Neural cell (in vitro differentiated cells): ENCODE data around the gene SLC25A30. TPM values are rescaled to one million over a fixed set of nuclear protein-coding genes. Genes with fewer than 3 reads are reported as not detected.

ENCODE experiments used
- H2AFZ ChIP-seq: fragments of 200-600, 300-800 bp; sonication (generic), shearing (Covaris generic); 2 replicates; pipeline ENCODE4 v1.6.0; 2014; ENCODE audit warnings: low read depth, mild to moderate bottlenecking, antibody characterized with exemption, low read length, moderate library complexity
- H3F3A ChIP-seq: fragments of 200-600 bp; shearing (Covaris generic); 2 replicates; pipeline ENCODE4 v1.6.1; 2016; ENCODE audit warnings: mild to moderate bottlenecking, moderate library complexity, mixed read lengths, antibody characterized with exemption, low read length; ENCODE audit not compliant: insufficient read depth, poor library complexity, severe bottlenecking
- H3K27ac ChIP-seq: fragments of 200-600, 300-800 bp; sonication (generic), shearing (Covaris generic); 2 replicates; pipeline ENCODE4 v1.5.1; 2014; ENCODE audit warnings: mild to moderate bottlenecking, low read length, moderate library complexity
- H3K27me3 ChIP-seq: fragments of 300-800, 200-600 bp; sonication (generic), shearing (Covaris generic); 2 replicates; pipeline ENCODE4 v1.6.0; 2014; ENCODE audit warnings: mild to moderate bottlenecking, low read depth, low read length, moderate library complexity; ENCODE audit not compliant: insufficient read depth
- H3K36me3 ChIP-seq: fragments of 300-800, 200-600 bp; sonication (generic), shearing (Covaris generic); 2 replicates; pipeline ENCODE4 v1.5.1; 2014; ENCODE audit warnings: mild to moderate bottlenecking, antibody characterized with exemption, low read length, moderate library complexity; ENCODE audit not compliant: insufficient read depth
- H3K4me2 ChIP-seq: fragments of 300-800, 200-600 bp; sonication (generic), shearing (Covaris generic); 2 replicates; pipeline ENCODE4 v1.6.0; 2014; ENCODE audit warnings: mild to moderate bottlenecking, low read length
- H3K4me3 ChIP-seq: fragments of 300-800, 200-600 bp; sonication (generic), shearing (Covaris generic); 2 replicates; pipeline ENCODE4 v1.5.1; 2014; ENCODE audit warnings: mild to moderate bottlenecking, low read length, moderate library complexity
- H3K79me2 ChIP-seq: fragments of 200-600 bp; shearing (Covaris generic); replicated peaks from 2 replicates; pipeline ENCODE4 v1.6.0; 2014; ENCODE audit warnings: mild to moderate bottlenecking, low read length, moderate library complexity; ENCODE audit not compliant: insufficient read depth
- H3K9ac ChIP-seq: fragments of 300-800, 200-600 bp; sonication (generic), shearing (Covaris generic); 2 replicates; pipeline ENCODE4 v1.6.1; 2016; ENCODE audit warnings: mild to moderate bottlenecking, low read length, mixed read lengths
- H3K9me2 ChIP-seq: fragments of 200-600 bp; shearing (Covaris generic); 2 replicates; pipeline ENCODE4 v1.6.1; 2016; ENCODE audit warnings: mild to moderate bottlenecking, low read length, mixed read lengths; ENCODE audit not compliant: insufficient read depth
- H3K9me3 ChIP-seq: fragments of 200-600, 300-800 bp; sonication (generic), shearing (Covaris generic); 2 replicates; pipeline ENCODE4 v1.6.1; 2016; ENCODE audit warnings: mild to moderate bottlenecking, mixed run types, low read length, moderate library complexity, mixed read lengths
- H4K20me1 ChIP-seq: fragments of 200-600 bp; shearing (Covaris generic); 2 replicates; pipeline ENCODE4 v1.6.1; 2016; ENCODE audit warnings: mild to moderate bottlenecking, mixed run types; ENCODE audit not compliant: insufficient read depth
- CTCF ChIP-seq: fragments of 450-650 bp; IDR thresholded peaks from 2 replicates; pipeline ENCODE4 v1.5.1; 2014; ENCODE audit warnings: antibody characterized with exemption, mild to moderate bottlenecking, moderate library complexity; ENCODE audit not compliant: poor library complexity, severe bottlenecking
- EP300 ChIP-seq: fragments of 450-650 bp; conservative IDR thresholded peaks from 2 replicates; pipeline ENCODE4 v1.6.1; 2014; ENCODE audit warnings: antibody characterized with exemption, mild to moderate bottlenecking, moderate library complexity; ENCODE audit not compliant: poor library complexity, severe bottlenecking
- EZH2 ChIP-seq: fragments of 200-600, 300-800 bp; shearing (Covaris generic), sonication (generic); IDR thresholded peaks from 2 replicates; pipeline ENCODE4 v1.6.1; 2014; ENCODE audit warnings: antibody characterized with exemption, low read length, borderline replicate concordance, mild to moderate bottlenecking; ENCODE audit not compliant: insufficient read depth, poor library complexity, severe bottlenecking
- MXI1 ChIP-seq: fragments of 450-650 bp; conservative IDR thresholded peaks from 2 replicates; pipeline ENCODE4 v1.6.1; 2014; ENCODE audit warnings: antibody characterized with exemption, mild to moderate bottlenecking; ENCODE audit not compliant: poor library complexity, severe bottlenecking
- POLR2AphosphoS5 ChIP-seq: IDR thresholded peaks from 2 replicates; pipeline ENCODE4 v1.6.1; 2012
- RAD21 ChIP-seq: fragments of 450-650 bp; conservative IDR thresholded peaks from 2 replicates; pipeline ENCODE4 v1.6.1; 2014; ENCODE audit warnings: antibody characterized with exemption, mild to moderate bottlenecking, moderate library complexity
- REST ChIP-seq: IDR thresholded peaks from 2 replicates; pipeline ENCODE4 v1.6.1; 2012; ENCODE audit warnings: borderline replicate concordance
- SMC3 ChIP-seq: fragments of 450-650 bp; conservative IDR thresholded peaks from 2 replicates; pipeline ENCODE4 v1.6.1; 2014; ENCODE audit warnings: antibody characterized with exemption, mild to moderate bottlenecking, moderate library complexity; ENCODE audit not compliant: poor library complexity
- TAF1 ChIP-seq: IDR thresholded peaks from 2 replicates; pipeline ENCODE4 v1.6.1; 2012; ENCODE audit warnings: low read depth
- polyA plus RNA-seq: library from polyadenylated mRNA; depleted of rRNA; stranded (reverse); fragments of >200 nt; gene quantifications from 2 replicates; pipeline ENCODE4 v1.2.3, GENCODE V29; 2014

The SLC25A30 gene
- polyA plus RNA-seq, 1 donor from 2014 or later, result 4.9 TPM

- Histone ChIP-seq H3K9me3 (no peaks in the 10 kb centered on the region), H3K27me3 (no peaks in the 10 kb centered on the region), H3K4me2 (peak within 1 kb of the TSS; percentile 84), H4K20me1 (no peaks in the 10 kb centered on the region), H2AFZ (peak within 1 kb of the TSS; percentile 94), H3F3A (peaks cover 4% of the 10 kb centered on the region), H3K9ac (peak within 1 kb of the TSS; percentile 96), H3K79me2 (peaks cover 44% of the 10 kb centered on the region), H3K27ac (peak within 1 kb of the TSS; percentile 95), H3K4me3 (peak within 1 kb of the TSS; percentile 79), H3K9me2 (no peaks in the 10 kb centered on the region), H3K36me3 (no peaks in the 10 kb centered on the region)
- TF ChIP-seq MXI1, result peak; percentile 73
- no peak for TF ChIP-seq CTCF
- peak; percentile 84 for TF ChIP-seq EP300
- peak; percentile 81 for TF ChIP-seq POLR2AphosphoS5
- peak; percentile 57 for TF ChIP-seq TAF1
- TF ChIP-seq SMC3, result peak; percentile 68
- TF ChIP-seq REST, result peak; percentile 90
- TF ChIP-seq EZH2, result no peak
- TF ChIP-seq RAD21, result peak; percentile 57
Observed at GRCh38 chr13:45464687-45465453, 46.7 kb upstream of the SLC25A30 start, which contains the start of gene COG3. Gene COG3, plus strand, starts transcription at chr13:45464939. Its CDS starts 98 bp downstream, at chr13:45465037.

- Histone ChIP-seq H3K9ac (peak overlapping the region; percentile 96), H3K4me3 (peak overlapping the region; percentile 79), H3F3A (peaks cover 4% of the 10 kb centered on the region), H3K9me2 (no peaks in the 10 kb centered on the region), H3K4me2 (peak overlapping the region; percentile 72), H3K79me2 (peaks cover 37% of the 10 kb centered on the region), H2AFZ (peak overlapping the region; percentile 58), H3K27ac (peak overlapping the region; percentile 95), H3K36me3 (no peaks in the 10 kb centered on the region), H3K9me3 (no peaks in the 10 kb centered on the region), H4K20me1 (no peaks in the 10 kb centered on the region), H3K27me3 (no peaks in the 10 kb centered on the region)
- TF ChIP-seq MXI1 (no peak), EZH2 (no peak), CTCF (peak; percentile 70), SMC3 (no peak), TAF1 (no peak)
Observed at GRCh38 chr13:45464141-45464686, 46.0 kb upstream of the SLC25A30 start.
